ENCODE data around the gene DCAF4L1.

GRCh38 chr4:41990365-41991111 is 9.0 kb downstream of the DCAF4L1 start, which contains the start of gene SLC30A9:
- TF ChIP-seq, protein P1, sequence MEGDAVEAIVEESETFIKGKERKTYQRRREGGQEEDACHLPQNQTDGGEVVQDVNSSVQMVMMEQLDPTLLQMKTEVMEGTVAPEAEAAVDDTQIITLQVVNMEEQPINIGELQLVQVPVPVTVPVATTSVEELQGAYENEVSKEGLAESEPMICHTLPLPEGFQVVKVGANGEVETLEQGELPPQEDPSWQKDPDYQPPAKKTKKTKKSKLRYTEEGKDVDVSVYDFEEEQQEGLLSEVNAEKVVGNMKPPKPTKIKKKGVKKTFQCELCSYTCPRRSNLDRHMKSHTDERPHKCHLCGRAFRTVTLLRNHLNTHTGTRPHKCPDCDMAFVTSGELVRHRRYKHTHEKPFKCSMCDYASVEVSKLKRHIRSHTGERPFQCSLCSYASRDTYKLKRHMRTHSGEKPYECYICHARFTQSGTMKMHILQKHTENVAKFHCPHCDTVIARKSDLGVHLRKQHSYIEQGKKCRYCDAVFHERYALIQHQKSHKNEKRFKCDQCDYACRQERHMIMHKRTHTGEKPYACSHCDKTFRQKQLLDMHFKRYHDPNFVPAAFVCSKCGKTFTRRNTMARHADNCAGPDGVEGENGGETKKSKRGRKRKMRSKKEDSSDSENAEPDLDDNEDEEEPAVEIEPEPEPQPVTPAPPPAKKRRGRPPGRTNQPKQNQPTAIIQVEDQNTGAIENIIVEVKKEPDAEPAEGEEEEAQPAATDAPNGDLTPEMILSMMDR (IDR thresholded peaks at IDR 0.05): peak; percentile 44
- TF ChIP-seq ZFX (IDR thresholded peaks at IDR 0.05; ENCODE audit: borderline replicate concordance): no peak
